Ectodermal cell (in vitro differentiated cells): ENCODE data around the gene RBMS1.

Experiments
- H3K27ac ChIP-seq: 2 replicates; pipeline ENCODE4 v1.7.0; 2013; ENCODE audit warnings: mild to moderate bottlenecking, low read depth, low read length; ENCODE audit not compliant: insufficient read depth, poor library complexity, severe bottlenecking
- H3K27me3 ChIP-seq: 2 replicates; pipeline ENCODE4 v1.7.0; 2013; ENCODE audit warnings: mild to moderate bottlenecking, low read length; ENCODE audit not compliant: insufficient read depth, control insufficient read depth, poor library complexity, severe bottlenecking
- H3K36me3 ChIP-seq: one replicate; pipeline ENCODE4 v1.7.0; 2013; ENCODE audit warnings: low read length; ENCODE audit not compliant: control insufficient read depth, insufficient read depth
- H3K4me1 ChIP-seq: one replicate; pipeline ENCODE4 v1.7.0; 2013; ENCODE audit warnings: low read length; ENCODE audit not compliant: control insufficient read depth, insufficient read depth
- H3K4me3 ChIP-seq: 2 replicates; pipeline ENCODE4 v1.7.0; 2013; ENCODE audit warnings: low read depth, low read length, control low read depth; ENCODE audit not compliant: insufficient read depth
- H3K9me3 ChIP-seq: 2 replicates; pipeline ENCODE4 v1.7.0; 2013; ENCODE audit warnings: mild to moderate bottlenecking, low read length, moderate library complexity; ENCODE audit not compliant: control insufficient read depth
- WGBS, 2 experiments: methylation state at CpG; one replicate each; pipeline ENCODE4 v1.1.7; 2013; ENCODE audit warnings: missing lambda C conversion rate in 2 of 2; 5-methylcytosine and 5-hydroxymethylcytosine counted together

RBMS1 gene

DNA sequence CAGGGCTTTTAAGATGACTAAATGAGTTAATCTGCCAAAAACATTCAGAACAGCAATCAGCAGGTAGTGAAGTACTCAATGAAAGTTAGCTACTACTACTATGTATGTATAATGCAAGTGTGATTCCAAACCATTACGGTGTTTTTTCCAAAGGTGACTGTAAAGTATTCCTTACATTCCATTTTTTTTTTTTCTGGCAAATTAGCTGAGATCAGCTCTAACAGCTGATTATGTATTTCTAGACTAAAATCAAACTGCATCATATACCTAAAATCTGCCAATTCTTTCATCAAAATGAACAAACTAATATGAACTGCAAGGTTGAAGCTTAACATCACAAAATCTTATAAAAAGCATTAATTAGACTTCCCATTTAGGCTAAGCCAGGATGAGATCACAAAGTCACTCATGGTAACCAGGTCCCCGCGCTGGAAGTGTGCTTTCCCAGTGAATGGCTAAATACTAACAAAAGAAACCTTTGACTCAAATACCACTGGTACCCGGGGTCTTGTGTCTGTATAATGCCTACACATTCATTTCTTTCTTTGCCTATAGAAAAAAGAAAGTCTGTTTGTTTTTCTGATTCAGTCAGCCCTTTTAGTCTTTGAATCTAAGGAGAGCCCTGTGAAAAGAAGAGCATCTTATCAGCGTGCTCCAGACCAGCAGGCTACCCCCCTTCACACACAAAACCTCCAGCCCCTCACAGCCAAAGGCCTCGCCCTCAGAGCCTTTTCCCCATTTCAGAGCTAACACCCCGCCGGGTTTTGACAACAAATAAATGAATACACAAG, 88.3 kb downstream of the RBMS1 start:
- 2 to 7% methylated on average over 5 to 8 of the region's 8 CpGs for WGBS, 2 experiments
- Histone ChIP-seq H3K27me3 (peaks cover 36% of the 10 kb centered on the region), H3K4me3 (peak overlapping the region; percentile 70), H3K27ac (no peak overlapping the region), H3K4me1 (peaks cover 24% of the 10 kb centered on the region), H3K9me3 (no peaks in the 10 kb centered on the region), H3K36me3 (no peaks in the 10 kb centered on the region)

DNA sequence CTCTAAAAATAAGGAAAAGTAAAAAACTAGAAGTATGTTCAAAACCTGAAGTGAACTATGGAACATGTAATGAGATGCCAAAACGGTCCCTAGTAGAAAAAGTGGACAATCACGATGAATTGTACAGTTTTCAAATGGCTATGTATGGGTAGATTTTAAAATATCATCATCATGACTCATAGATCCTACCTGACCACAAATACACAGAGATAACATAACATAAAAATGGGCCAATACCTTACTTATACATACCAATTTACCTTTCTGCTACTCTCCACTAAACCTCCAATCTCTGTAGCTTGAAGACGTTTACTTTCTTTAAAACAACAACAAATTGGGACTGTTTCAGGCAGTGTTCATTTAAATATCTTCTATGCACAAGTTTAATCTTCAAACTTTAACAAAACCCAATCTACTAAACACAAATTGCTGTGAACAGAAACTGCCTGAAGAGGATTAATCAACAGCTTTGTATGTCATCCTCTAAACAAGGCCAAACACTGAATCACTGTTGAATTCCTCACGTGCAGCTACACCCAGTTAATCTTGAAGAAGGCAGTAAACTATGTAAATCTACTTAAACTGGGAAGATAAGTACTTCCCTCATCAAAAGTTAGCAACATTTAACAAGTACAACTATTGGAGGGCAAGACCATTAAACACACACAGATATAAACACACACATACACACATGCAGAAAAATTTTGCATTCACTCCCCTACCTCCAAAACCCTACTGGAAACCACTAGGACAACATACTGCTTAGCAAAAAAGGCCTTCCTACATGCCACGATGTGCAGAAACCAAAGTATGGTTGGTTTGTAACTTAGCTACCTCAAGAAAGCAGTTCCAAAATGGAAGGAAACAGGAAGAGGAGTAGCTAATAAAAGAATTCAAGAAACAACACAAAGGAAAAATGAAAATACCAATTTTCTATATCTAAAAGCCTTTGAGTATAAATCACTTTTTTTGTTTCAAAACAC, 90.3 kb downstream of the RBMS1 start:
- Histone ChIP-seq H3K36me3 (no peaks in the 10 kb centered on the region), H3K9me3 (no peaks in the 10 kb centered on the region), H3K4me1 (peaks cover 39% of the 10 kb centered on the region), H3K27ac (no peak overlapping the region), H3K4me3 (no peak overlapping the region), H3K27me3 (peaks cover 31% of the 10 kb centered on the region)
- WGBS, 2 experiments = 72 to 75% methylated on average over 5 of the region's 5 CpGs

DNA sequence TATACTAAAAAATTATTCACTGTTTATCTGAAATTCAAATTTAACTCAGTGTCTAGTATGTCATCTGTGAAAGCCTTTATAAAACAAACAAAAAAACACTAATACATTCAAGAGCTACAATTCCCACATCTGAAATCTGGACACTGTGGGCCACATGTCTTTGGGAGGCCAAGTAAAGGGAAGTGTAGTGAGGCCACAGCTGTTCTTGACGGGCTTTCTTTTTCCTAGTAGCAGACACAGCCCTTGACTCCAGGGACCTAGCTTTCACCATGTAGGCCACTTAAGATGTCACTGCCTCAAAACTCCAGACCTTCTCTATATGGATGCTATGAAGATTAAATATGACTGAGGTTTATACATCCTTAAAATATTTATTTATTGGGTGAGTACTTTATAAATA, 91.1 kb downstream of the RBMS1 start:
- Histone ChIP-seq H3K4me1 (peaks cover 47% of the 10 kb centered on the region), H3K4me3 (no peak overlapping the region), H3K27me3 (peaks cover 31% of the 10 kb centered on the region), H3K27ac (no peak overlapping the region), H3K9me3 (no peaks in the 10 kb centered on the region), H3K36me3 (no peaks in the 10 kb centered on the region)
- WGBS, 2 experiments = 72 to 100% methylated on average over 1 of the region's 1 CpG

DNA sequence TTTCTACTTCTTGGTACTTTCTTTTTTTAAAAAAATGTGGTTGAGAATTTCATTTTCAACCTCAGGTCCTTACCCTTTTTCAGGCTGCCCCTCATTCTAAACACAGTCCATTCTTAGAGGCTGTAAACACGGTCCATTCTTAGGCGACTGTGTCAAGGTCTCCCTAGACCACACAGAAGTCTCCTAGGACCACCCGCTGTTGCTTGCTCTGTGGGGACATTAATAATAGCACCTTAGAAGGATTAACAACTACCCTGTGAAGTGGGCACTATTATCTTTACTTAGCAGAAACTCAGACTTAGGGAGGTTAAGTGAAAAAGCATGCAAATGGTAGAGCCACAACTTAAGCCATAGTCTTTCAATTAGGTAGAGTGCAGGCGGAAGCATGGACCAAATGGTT, 91.7 kb downstream of the RBMS1 start:
- WGBS, 2 experiments = 44 to 48% methylated on average over 4 of the region's 4 CpGs

DNA sequence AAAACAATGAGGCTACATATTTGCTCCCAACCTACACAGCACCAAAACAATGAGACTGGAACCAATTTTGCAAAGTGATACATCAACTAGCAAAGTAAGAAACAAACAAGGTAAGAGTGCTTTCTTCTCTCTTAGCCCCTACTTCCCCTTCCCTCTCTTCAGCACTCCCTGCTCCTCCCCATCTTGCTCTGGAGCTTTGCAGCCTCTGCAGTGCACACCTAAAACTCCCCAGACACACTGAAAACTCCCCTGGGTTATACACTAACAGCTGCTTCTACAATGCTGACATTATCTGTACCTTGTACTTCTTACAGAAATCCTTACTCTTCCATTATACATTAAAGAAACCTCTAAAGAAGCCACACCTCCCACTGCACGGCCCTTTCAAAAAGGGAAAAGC, 93.7 kb downstream of the RBMS1 start:
- Histone ChIP-seq H3K36me3 (no peaks in the 10 kb centered on the region), H3K27me3 (peaks cover 31% of the 10 kb centered on the region), H3K4me1 (peaks cover 52% of the 10 kb centered on the region), H3K27ac (no peak overlapping the region), H3K9me3 (no peaks in the 10 kb centered on the region), H3K4me3 (no peak overlapping the region)
- 80 to 83% methylated on average over 1 of the region's 1 CpG for WGBS, 2 experiments

More for the DNA sequence above, 91.7 kb downstream of the RBMS1 start:
- H3K9me3 ChIP-seq = no peaks in the 10 kb centered on the region
- H3K36me3 ChIP-seq = no peaks in the 10 kb centered on the region
- peaks cover 53% of the 10 kb centered on the region for H3K4me1 ChIP-seq
- no peak overlapping the region for H3K4me3 ChIP-seq
- no peak overlapping the region for H3K27ac ChIP-seq
- peaks cover 31% of the 10 kb centered on the region for H3K27me3 ChIP-seq

DNA sequence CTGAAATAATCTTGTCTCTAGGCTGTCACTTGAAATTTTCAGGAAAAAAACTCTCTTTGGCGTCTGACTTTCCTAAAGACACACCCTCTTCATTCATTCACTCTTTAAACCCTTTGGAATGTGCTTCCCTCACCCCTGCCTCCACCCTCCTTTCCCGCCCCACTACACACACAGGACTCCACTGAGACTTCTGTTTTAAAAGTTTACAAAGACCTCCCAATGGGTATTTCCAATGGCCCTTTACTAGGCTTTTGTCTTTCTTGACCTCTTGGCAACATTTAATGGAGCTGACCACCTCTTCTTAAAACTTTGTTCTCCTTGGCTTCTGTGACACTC, 96.1 kb downstream of the RBMS1 start:
- Histone ChIP-seq H3K9me3 (no peaks in the 10 kb centered on the region), H3K36me3 (no peaks in the 10 kb centered on the region), H3K27me3 (peaks cover 10% of the 10 kb centered on the region), H3K4me1 (peaks cover 35% of the 10 kb centered on the region), H3K4me3 (peak overlapping the region; percentile 3), H3K27ac (peak overlapping the region; percentile 68)
- WGBS, 2 experiments = 0 to 1% methylated on average over 2 of the region's 2 CpGs

DNA sequence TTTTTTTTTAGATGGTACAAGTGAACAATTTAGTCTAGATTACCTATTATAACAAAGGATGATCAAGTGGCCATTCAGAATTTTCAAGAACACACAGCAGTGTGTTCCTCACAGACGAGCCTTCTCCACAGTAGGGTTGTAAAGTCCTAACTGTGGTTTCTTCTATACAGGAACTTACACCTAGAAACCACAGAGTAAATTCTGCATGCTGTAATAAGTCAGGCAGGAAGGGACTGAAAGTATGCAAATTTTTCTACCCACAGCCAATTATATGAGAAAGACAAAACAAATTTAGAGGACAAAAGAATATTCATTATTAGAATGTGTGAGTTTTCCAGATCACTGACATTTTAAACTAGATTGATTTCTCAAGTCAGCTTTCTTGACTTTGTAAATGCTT, 99.5 kb downstream of the RBMS1 start:
- Histone ChIP-seq H3K27me3 (peaks cover 3% of the 10 kb centered on the region), H3K4me1 (peaks cover 30% of the 10 kb centered on the region), H3K9me3 (no peaks in the 10 kb centered on the region), H3K4me3 (no peak overlapping the region), H3K27ac (no peak overlapping the region), H3K36me3 (no peaks in the 10 kb centered on the region)
- WGBS, 2 experiments = 67 to 100% methylated on average over 1 of the region's 1 CpG

DNA sequence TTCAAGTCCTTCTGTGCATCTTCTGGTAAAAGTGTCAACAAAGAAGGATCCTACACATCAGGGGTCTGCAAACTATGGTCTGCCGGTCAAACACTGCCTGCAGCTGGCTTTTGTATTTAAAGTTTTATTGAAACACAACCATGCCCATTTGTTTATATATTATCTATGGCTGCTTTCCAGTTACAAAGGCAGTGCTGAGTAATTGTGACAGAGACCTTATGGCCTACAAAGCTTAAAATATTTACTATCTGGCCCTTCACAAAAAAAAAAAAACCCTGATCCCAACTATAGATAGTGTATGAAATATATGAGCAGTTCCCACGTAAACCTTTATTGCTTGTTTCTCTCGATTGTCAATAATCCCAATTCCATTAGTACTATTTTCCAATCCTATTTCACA, 101.4 kb downstream of the RBMS1 start:
- Histone ChIP-seq H3K27ac (no peak overlapping the region), H3K4me1 (peaks cover 25% of the 10 kb centered on the region), H3K4me3 (no peak overlapping the region), H3K36me3 (no peaks in the 10 kb centered on the region), H3K9me3 (no peaks in the 10 kb centered on the region), H3K27me3 (no peaks in the 10 kb centered on the region)
- WGBS, 2 experiments = 75 to 96% methylated on average over 2 to 3 of the region's 3 CpGs

DNA sequence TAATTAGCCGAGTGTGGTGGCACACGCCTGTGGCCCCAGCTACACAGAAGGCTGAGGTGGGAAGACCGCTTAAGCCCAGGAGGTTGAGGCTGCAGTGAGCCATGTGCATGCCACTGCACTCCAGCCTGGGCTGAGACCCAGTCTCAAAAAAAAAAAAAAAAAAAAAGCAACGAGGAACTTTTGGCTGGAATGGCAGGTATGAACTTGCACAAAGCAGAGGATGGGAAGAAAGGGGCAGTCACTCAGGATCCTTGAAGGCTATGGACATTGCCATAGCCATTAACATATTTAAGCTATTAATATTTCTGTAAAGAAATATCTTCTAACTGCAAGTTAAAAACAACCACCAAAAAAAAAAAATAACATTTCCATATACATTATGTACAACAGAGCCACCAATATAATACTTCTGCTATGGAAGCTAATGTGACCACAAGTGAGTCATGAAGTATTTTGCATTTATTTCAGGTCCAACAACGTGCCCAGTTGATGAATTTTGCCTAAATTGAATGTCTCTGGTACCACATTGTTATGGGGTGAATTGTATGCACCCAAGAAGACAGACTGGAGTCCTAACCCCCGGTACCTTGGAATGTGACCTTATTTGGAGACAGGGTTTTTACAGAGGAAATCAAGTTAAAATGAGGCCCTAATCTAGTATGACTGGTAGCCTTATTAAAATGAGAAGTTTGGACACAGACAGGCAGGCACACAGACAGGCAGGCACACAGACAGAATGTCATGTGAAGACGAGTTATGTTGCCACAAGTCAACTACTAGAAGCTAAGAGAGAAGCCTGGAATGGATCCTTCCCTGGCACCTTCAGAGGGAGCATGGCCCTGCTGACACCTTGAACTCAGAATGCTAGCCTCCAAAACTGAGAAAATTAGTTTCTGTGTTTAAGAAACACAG, 102.8 kb downstream of the RBMS1 start:
- H3K4me1 ChIP-seq = peaks cover 18% of the 10 kb centered on the region
- 91 to 92% methylated on average over 6 of the region's 7 CpGs for WGBS, 2 experiments
- no peaks in the 10 kb centered on the region for H3K36me3 ChIP-seq
- no peak overlapping the region for H3K27ac ChIP-seq
- no peaks in the 10 kb centered on the region for H3K27me3 ChIP-seq
- H3K4me3 ChIP-seq = no peak overlapping the region
- H3K9me3 ChIP-seq = no peaks in the 10 kb centered on the region
